ENCODE measurements around the gene BAZ2A.
A peak's percentile ranks its signal among the peaks of the same experiment; 100 is the strongest.

The BAZ2A gene

DNA sequence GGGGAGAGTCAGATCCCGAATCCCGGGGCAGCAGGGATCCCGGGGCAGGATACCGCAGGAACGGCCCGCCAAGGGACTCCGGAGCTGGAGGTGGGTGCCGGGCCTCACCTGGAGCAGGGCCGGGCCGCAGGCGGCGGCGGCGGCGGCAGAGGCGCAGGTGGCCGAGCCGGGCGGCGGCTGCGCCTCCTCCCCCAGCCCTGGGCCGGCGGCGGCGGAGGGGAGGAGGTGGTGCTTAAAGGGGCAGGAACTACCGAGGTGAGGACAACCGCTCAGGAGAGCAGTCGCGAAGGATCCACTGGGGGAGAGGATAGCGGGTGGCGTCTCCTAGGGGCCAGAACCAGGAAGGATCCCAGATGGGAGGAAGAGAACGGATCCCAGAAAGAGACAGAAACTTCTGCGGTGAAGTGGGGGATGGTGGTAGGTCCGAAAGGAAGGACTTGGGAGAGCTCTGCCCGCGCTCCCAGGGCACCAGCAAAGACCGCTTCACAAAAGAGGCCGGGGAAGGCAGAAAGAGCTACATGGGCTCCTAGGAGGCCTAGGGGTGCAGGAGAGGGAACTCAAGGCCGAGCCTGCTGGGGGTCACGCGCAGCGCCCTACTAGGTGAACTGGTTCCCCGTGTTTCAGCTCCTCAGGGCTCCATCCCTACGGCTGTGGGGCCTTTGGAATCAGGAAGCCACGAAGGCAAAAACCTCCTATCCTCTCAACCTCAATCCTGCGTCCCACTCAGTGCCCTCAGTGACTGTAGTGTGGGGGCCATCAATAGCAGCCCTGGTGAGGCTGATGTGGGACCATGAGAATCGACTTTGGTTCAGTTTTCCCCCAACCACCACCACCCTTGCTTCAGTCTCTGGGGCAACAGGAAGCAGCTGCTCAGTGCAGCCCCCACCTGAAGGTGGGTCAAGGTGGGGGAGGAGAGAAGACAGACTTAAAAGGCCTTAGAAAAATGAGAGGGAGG, 5.0 kb upstream of the BAZ2A start:
- DNase-seq, result peak; percentile 46

DNA sequence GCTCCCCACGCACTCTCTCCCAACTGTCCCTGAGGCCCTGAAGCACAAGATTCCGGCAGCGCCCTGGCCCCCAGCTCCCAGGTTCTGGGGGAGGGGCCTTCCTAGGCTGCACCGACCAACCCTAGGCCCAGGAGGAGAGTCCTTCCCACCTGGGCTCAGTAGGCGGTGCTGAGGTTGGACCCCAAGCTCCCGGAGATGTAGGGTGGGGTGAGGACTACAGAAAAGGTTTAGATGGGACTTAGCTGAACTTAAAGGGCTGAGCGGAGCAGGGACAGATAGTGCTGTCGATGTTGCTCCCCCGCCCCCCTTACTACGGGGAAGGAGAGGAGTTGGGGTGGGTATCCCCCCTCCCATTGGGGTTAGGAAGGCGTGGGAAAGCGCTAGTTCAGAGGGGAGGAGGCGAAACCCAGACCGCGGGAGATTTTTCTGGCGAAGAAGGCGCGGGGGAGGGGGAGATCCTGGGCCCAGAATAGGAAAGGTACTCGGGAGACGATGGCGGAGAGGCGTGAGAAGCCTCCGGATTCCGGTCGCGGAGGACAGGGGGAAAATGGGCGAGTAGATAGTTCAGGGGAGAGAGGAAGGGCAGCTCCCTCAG, 4.2 kb upstream of the BAZ2A start:
- no peak for DNase-seq

DNA sequence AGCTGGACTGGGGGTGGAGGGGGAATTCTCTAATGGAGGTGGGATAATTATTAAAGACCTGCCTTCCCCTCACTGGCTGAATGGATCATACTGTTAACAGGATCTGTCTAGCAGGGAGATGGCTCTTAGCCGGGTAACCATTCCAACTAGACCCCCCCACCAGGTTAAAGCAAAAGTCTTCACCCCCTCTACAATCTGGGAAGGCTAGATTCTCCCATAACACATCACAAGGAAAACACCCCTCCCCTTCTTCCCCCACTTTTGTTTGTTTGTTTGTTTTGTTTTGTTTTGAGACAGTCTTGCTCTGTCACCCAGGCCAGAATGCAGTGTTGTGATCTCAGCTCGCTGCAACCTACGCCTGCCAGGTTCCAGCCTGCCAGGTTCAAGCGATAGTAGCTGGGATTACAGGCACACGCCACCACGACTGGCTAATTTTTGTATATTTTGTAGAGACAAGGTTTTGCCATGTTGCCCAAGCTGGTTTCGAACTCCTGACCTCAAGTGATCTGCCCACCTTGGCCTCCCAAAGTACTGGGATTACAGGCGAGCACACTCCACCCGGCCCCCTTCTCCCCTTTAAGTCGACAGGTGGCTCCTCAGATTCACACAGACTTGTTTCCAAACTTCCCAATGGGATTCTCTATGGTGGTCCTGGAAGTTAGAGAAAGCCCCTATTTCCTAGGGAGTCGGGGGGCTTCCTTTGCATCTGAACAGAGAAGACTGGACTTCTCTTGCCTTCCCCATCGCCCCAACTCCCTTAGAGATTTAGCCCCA, 3.5 kb upstream of the BAZ2A start:
- no peak for DNase-seq

DNA sequence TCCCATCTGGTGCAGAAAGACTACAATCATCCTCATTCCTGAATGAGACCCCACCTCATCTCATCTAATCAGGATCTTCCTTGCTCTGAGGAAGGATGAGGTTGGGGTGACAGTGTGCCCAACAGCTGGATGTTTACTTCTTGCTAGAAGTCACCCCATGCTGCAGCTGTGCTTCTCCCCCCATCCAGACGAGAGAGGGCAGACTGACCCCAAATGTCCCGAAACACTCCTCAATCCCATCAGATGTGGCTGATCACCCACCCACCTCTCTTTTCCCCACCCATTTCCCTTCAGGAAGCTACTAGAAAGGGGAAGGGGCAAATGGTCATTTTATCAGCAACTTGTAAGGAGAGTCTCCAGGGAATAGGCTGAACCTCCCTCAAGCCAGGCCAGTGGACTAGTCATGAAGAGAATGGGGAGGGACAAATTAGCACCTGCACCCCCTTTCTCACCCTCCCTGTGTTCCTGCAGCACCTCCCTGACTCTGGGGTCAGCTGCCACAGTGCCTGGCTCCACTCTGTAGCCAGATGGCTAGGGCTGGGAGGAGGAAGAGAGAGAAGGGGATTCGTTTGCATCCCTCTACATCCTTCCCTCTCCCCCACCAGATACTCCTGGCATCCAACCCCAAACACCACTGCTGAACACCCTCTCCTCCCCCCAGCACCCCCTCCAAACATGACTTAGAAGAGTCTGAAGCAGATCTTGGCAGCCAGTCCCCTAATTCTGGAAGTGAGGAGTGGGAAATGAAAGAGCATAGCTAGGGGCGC, 2.8 kb upstream of the BAZ2A start:
- DNase-seq, result no peak

DNA sequence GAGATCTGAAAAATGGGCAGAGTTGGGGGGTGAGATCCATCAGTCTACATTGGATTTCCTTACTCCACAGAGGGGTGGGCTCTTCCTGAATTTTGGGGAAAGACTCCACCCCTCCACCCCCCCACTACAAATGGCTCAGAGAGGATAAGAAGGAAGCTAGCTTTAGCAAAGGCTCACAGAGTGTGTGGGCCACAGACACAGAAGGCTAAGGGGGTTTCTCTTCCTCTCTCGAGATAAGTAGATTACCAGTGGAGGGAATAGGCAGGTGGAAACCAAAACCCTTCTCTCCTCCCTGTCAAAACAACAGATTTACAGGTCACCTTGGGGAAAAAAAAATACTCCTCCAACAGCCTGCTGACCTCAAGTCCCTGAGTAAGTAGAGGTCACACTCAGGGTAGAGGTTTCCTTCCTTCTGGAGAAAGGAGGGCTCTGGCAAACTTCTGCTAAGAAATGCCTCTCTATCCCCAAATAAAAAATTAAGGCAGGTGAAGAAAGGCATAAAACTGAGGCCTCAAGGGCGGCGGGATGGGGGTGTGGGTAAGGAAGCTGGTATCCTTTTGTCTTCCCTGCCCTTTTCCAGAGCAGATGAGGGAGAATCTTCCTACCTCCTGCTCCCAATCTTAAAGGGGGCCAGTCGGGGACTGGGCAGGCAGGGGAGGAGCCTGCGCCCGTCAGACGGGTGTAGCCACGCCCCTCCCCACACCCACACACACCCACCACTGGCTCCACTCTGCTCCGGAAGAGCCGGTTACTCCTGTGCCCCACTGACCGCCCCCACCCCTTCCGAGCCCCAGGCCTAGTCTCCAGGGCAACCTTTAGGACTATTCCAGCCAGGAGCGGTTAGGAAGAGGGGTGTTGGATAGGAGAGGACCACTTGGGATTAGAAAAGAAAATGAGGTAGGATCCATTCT, 1.9 kb upstream of the BAZ2A start:
- DNase-seq, result no peak

DNA sequence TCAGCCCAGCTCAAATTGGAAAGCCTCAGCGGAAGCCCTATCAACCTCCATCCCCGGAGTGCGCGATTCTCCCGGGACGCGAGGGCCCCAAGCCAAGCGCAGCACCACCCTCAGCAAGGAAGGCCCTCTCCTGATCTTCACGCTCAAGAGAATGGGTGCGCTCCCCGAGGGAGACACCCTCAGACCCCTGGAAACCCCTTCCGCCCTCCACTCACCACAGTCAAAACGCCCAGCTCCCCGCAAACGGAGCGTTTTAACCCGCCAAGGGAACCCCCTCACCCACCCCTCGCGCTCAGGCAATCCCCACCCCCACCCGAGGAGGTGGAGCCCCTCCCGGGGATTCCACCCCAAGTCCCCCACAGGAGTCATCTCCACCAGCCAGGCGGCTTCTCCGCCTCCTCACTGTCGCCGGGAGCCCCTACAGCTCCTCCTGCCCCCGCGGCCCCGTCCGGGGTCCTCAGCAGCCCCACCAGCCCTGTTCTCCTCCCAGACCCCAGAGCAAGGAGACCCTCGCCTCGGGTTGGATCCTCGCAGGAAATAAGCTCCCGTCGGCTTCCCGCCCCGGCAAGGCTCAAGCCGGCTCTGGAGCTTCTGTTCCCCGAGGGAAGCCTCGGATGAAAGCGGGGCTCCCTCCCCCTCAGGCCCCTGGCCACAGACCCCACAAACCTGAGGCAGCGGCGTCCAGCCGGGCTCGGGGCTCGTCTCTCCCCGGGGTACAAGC, 507 bp downstream of the BAZ2A start:
- no peak for DNase-seq

DNA sequence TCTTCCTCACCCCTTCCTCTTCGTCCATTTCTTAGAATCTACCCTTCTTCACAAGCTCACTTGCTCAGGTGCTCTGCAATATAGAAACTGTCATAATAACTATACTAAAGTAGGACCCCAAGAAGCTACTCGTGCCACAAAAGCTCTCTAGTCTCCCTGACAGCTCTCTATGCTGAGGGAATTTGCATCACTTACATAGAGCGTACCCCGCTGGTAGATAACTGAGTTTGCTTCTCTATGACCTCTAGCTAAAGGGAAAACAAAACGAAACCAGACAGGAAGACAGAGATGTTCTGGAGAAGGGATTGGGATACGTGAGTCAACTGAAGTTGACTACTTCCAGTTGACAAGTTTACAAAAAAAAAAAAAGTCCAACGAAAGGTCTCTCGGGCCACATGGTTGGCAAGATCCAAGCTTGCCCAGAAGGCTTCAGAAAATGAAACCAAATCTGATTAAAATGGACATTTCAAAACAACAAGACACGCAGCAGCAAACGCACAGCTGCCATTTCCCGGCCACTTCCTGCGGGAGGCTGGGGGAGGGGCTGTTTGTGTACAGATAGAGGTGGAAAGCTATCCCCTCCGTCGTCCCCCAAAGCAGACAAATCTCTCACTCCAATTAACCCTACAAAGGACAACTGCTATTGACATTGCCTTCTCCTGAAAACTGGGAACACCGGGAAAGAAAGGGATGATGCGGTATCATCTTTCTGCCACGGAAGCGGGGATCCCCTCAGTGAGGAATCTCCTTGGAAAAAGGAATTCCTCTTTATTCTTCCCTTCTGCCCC, 1.3 kb downstream of the BAZ2A start:
- DNase-seq, result no peak

DNA sequence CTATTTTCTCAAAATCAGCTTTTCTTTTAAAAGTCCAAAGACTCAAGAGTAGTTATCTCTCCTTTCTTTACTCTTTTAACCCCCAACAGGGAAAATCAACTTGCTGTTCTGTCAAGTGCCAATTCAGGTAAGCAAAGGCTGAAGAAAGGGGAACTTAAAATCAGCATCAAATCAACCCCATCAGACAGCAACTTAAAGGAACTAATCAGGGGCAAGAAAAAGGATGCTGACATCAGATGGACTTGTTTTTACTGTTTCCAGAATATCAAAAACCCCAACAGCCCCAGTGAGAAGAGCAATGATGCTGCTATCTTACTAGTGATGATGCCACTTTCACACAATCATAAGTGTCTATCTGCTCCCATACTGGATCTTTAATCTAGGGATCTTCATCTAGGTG, 3.4 kb downstream of the BAZ2A start:
- no peak for DNase-seq

DNA sequence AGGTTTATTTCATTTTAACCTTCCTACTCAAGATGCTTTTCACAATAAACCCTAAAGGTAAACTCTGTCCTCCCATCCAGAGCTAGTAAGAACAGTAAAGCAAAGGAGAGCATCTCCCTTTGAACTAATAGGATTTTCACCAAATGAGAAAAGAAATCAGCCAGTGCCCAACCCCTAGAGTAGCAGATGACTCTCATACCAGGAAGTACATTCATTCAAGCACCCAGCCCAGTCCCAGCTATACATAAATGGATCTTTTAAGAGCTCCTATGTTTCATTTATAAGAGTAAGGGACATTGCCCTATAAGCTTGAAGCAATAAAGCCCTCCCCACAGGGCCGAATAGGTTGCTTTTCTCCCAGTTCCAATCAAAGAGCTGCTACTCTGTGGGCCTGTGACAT, 7.6 kb downstream of the BAZ2A start:
- DNase-seq, result no peak

DNA sequence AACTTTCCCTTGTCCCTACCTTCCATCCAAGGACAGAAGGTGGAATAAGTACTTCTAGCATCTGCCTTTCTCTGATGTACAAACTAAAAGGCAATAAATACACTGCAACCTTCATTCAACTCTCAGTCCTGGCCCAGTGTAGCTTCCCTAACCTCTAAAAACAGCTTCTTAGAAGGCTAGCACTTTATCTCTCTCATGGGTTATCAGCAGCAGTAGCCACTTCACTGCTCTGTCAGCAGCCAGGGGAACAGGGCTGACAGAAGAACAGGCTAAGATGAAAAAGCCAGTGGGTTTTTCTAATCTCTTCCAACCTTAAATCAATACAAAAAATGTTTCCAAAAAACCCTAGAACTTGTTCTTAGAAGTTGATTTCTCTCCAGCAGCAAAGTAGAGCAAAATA, 13.2 kb downstream of the BAZ2A start:
- no peak for DNase-seq

DNA sequence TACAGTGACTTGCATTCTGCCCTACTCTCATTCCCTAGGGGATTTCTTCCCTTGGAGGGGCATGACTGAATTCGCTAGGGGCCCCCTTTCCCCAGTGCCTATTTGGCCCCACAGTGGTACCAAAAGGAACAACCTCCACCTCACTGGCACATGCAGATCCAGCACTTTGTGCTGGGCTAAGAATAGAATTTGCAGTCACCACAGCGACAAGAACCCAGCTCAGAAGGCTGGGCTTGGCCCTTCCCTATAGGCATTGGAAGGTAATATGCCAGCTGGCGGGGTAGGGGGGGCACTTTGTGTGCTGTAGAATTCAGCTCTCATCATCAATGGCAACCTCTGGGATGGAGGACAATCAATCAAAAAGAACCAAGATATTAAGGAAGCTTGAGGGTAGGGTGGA, 13.9 kb downstream of the BAZ2A start:
- no peak for DNase-seq

DNA sequence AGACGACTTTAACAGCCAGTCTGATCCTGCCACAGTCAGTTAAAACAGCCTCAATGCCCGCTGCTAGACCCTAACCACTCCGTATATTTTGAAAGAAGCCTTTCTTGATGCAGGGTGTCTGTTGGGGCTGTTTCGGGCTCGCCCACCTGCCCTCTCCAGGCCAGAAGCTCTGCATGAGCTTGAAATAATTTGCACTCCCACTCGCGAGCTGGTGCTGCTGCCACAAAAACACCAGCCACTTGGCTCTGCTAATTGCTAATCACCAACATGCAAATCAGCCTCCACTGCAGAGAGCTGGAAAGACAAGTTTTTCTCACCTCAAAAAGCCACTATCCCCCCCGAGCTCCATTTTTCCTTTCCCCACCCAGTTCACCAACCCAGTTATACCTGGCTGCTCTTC, 15.5 kb downstream of the BAZ2A start:
- DNase-seq, result no peak

DNA sequence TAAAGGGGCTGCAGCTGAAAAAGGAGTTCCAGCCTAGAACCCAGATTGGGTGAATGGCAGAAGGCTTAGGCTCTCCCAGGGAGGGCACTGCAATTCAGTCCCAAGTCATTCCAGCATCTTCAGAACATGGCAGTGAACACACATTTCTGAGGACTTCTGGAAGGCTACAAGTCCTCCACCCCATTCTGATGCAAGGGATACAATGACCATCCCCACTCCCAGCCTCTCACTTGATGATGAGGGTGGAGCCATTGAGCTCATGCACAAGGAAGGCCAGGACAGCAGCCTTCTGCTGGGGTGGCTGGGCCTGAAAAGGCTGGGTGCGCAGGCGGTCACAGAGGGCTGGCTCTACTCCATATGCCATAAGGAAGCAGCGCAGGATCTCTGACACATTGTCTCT, 25.8 kb downstream of the BAZ2A start:
- DNase-seq, result no peak

DNA sequence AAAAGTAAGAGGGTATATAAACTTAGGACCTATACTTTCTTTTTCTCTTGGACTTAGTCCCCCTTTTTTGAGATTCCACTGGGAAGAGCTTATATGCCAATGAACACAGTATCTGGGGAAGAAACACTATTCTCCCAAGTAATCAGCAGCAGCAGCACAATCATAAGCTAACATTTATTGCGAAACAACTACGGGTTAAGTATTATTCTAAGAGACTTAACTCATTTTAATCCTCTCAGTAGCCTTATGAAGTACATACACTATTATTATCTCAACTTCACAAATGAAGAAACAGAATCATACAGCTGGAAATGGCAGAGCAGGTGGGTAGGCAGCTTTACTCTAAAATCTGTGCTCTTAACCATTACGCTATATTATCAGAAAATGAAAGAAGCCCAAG, 27.9 kb downstream of the BAZ2A start:
- DNase-seq, result no peak

DNA sequence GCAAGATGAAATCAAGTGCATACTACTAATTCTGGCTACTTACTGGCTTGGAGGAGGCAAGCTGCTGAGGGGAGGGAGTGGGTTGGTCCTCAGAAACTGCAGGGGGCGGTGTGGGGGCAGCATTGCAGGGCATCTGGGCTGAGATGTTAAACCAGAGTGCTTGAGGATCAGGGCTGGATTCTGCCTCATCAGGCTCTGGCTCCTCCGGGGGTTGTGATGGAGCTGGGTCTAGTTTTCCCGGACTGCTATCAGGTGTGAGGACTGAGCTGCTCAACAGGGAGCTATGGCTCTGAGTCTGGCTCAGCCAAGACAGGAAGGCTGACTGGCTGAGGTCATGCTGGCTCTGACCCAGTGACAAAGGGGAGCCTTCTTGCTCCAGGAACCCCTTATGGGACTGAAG, 28.6 kb downstream of the BAZ2A start:
- no peak for DNase-seq

DNA sequence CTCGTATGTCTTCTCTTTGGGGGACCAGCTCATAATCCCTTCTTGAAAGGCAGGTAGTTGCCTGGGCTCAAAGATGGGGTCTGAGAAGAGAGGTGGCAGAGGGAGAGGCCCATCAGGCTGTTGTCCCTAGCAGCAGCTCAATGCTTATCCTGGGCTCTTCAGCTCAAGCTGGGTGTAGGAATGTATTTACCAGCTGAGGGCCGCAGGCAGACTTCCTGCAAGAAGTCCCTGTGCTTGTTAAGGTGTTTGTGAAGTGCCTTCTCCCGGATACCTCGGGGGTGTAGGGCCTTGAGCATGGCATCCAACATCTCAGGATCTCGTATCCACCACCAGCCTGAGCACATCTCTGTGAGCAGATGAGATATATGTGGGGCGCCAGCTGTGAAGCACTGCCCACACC, 29.4 kb downstream of the BAZ2A start:
- no peak for DNase-seq

DNA sequence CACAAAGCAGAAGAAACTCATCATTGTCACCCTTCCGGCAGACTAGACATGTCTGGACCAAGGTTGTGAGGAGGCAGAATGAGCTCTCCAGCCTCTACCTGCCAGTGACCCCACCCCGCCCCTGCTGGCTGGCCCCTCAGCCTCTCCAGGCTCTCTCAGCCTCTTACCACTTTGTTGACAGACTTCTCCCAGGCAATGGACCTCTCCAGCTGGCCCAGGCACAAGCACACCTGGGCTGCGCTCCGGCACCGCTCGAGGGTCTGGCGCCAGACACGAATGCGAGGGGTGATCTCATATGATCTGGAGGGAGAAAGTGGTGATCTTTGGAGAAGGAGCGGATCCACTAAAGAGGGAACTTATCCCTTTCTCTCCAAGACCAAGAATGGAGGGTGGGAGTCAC, 30.3 kb downstream of the BAZ2A start:
- DNase-seq, result no peak

DNA sequence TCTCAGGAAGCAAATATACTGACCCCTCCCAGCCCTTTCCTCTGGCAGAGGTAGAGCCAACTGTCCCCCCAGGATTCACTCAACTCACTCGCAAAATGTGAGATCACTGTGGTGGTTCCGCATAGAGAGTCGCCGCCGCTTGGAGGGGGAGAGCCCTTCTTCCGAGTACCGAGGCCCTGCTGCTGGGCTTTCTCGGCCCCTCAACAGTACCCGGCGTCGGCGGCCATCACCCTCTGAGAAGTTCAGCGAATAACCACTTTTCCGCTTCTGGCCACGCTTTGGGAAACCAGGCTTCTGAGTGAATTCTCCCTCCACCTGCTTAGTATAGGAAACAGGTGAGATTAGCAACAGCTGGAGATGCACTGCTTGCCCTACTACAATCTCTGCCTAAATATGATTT, 31.1 kb downstream of the BAZ2A start:
- DNase-seq, result no peak

DNA sequence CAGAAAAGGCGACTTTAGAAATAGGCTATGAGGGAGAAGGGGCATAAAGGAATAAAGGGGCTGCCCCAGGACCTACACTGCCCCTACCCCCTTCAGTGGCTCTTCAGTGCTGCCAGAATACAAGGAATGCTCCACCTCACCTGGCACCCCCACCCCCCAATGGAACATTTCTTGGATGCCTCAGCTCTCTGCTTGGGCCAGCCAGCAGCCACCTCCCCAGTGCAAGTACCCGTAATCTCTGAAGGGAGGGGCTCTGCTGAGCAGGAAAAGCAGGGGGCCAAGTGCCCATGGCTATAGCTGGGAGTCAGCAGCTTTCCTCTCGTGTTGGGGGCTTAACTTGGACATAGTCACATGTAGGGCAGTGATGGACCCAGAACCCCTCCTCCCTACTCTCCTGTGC, 33.3 kb downstream of the BAZ2A start:
- no peak for DNase-seq

DNA sequence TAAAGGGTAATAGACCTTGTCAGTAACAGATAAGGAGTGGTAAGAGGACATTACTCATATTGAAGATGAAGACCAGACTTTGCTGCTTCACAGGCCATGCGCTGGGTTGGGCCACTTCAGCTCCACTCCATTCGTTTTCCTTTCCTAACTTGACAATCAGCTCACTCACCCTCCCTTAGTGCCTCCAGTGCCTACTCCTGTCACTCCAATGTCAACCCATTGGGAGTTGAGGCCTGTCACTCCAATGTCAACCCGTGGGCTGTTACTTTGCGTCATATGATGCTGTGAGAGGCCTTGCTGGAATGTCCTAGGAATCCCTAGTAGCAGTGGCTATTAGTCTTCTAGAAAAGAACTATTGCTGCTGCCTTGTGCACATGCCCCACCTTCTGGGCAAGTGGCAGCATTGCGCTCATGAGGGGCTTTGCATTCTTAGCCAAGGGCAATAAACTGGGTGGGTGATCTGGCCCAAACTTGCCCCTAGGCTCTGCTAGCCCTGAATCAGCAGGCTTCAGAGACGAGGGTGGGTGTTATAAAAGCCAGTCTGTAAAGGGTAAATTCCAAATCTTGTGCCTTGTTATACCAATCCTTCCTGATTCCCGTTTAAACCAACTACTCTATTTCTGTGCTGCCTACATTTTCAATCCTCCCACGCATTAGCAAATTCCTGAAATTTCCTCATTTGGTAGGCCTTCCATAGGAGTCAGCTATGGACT, 36.1 kb downstream of the BAZ2A start:
- DNase-seq, result no peak

All from NCI-H1092 (cell line).